ENCODE measurements around the gene HM13. TPM values are rescaled to one million over a fixed set of nuclear protein-coding genes. Genes with fewer than 3 reads are reported as not detected.
"Not testable (repeated sequence)": the region's sequence is repeated elsewhere in the genome, so short reads cannot be mapped to it uniquely, and the experiment has no call there.

Gene HM13
- total and polyA plus RNA-seq, 9 donors: 30.2 to 158 (median 97.3) TPM

DNA sequence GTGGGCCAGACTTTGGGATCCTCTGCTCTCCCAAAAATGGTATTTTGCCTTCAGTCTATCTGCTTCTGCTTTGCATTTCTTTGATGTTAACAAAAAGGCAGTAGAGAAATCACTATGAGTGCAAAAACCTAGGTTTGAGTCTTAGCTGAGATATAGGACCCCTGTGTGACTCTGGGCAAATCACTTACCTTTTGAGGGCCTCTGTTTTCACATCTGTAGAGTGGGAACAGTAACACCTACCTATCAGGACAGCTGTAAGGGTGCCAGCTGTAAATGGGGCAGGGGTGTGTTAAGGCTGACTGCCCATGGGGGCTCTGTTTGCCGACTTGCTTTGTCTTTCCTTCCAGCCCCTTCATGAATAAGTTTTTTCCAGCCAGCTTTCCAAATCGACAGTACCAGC lies 30.4 kb downstream of the HM13 start:
- no peak for DNase-seq
- H3K4me1 ChIP-seq (ENCODE audit: insufficient read depth): no peaks in the 10 kb centered on the region
- no peaks in the 10 kb centered on the region for H3K9me3 ChIP-seq
- intact Hi-C loops (cut with DNase I): no loop called here
- H3K36me3 ChIP-seq: no peaks in the 10 kb centered on the region
- no peak for TF ChIP-seq POLR2A (IDR thresholded peaks at IDR 0.05)
- no peak for TF ChIP-seq EP300 (IDR thresholded peaks at IDR 0.05)
- no peak for TF ChIP-seq CTCF (IDR thresholded peaks at IDR 0.05)
- no peaks in the 10 kb centered on the region for H3K27me3 ChIP-seq
- WGBS, 3 donors: 57 to 66% (median 65%) methylated on average over 2 of the region's 2 CpGs
- H3K27ac ChIP-seq: no peak overlapping the region
- no peak overlapping the region for H3K4me3 ChIP-seq

GRCh38 chr20:31545621-31546040 lies 31.4 kb downstream of the HM13 start:
- peak in 1 of 5 donors; percentile 24 for DNase-seq
- intact Hi-C loops (cut with DNase I); H3K27ac ChIP-seq; H3K27me3 ChIP-seq; H3K4me3 ChIP-seq; H3K4me1 ChIP-seq (ENCODE audit: insufficient read depth); H3K36me3 ChIP-seq; H3K9me3 ChIP-seq: not testable (repeated sequence)
- 84 to 94% (median 84%) methylated on average over 5 of the region's 5 CpGs for WGBS, 3 donors

- Histone ChIP-seq H3K36me3 (no peaks in the 10 kb centered on the region), H3K4me1 (ENCODE audit: insufficient read depth) (no peaks in the 10 kb centered on the region)
Observed at GRCh38 chr20:31547017-31547675, 32.9 kb downstream of the HM13 start.

GRCh38 chr20:31547720-31548298 lies 33.6 kb downstream of the HM13 start:
- WGBS, 3 donors: 41 to 47% (median 43%) methylated on average over 6 of the region's 6 CpGs
- Histone ChIP-seq H3K4me1 (ENCODE audit: insufficient read depth) (no peaks in the 10 kb centered on the region), H3K4me3 (peak overlapping the region; percentile 36), H3K27ac (peak overlapping the region in 1 of 2 donors; percentile 80), H3K36me3 (no peaks in the 10 kb centered on the region), H3K27me3 (no peaks in the 10 kb centered on the region), H3K9me3 (no peaks in the 10 kb centered on the region)
- intact Hi-C loops (cut with DNase I): no loop called here
- DNase-seq: no peak
- TF ChIP-seq POLR2A (IDR thresholded peaks at IDR 0.05) (no peak), EP300 (IDR thresholded peaks at IDR 0.05) (no peak), CTCF (IDR thresholded peaks at IDR 0.05) (no peak)

More at GRCh38 chr20:31547017-31547675, 32.9 kb downstream of the HM13 start:
- TF ChIP-seq CTCF (IDR thresholded peaks at IDR 0.05) (no peak), POLR2A (IDR thresholded peaks at IDR 0.05) (peak; percentile 84), EP300 (IDR thresholded peaks at IDR 0.05) (no peak)
- Histone ChIP-seq H3K27ac (peak overlapping the region; percentile 39 to 80), H3K9me3 (no peaks in the 10 kb centered on the region), H3K4me3 (peak overlapping the region; percentile 36), H3K27me3 (no peaks in the 10 kb centered on the region)
- WGBS, 3 donors: 45 to 52% (median 45%) methylated on average over 36 of the region's 36 CpGs
- peak; percentile 79 to 89 (median 87) for DNase-seq
- intact Hi-C loops (cut with DNase I): no loop called here

All from ovary (tissue), 9 donors.